HCT116 (cell line): ENCODE measurements around the gene ASAP2. TPM values are rescaled to one million over a fixed set of nuclear protein-coding genes. Genes with fewer than 3 reads are reported as not detected.

Source experiments
- ATAC-seq: fragments of 200-7000 bp; cut with Tn5 transposase; 2 replicates; pipeline ENCODE4 v1.9.1; 2020; ENCODE audit warnings: mild to moderate bottlenecking, moderate library complexity
- BruUV-seq: library from RNA; stranded (reverse); fragments of 400-500 nt; replicated peaks from 2 replicates; lab custom pipeline; 2021; lab: Mats Ljungman, UMichigan
- CTCF ChIA-PET: fragments of 300-600 bp; sonication (Branson Sonifier 250); formaldehyde crosslinking; loops from one replicate; lab custom pipeline; 2021; ENCODE audit warnings: antibody characterized with exemption; lab: Charles Lee
- POLR2A ChIA-PET: fragments of 300-600, 350-600 bp; sonication (Branson Sonifier 250); formaldehyde crosslinking; loops from one replicate; lab custom pipeline; 2021; ENCODE audit warnings: antibody characterized with exemption; lab: Charles Lee
- RAD21 ChIA-PET, 2 experiments: fragments of 300-600 bp; sonication (Branson Sonifier 250); formaldehyde crosslinking; loops; one replicate each; lab custom pipeline; 2023; ENCODE audit warnings: low total read pairs in 2 of 2; ENCODE audit not compliant: uncharacterized antibody in 2 of 2, unreplicated experiment in 2 of 2, low non-redundant PET in 1 of 2; lab: Charles Lee
- DNase-seq: peaks from one replicate; pipeline ENCODE4 v3.0.0-alpha.2; 2010; ENCODE audit warnings: low read depth, low spot score
- H2AFZ ChIP-seq: fragments of 200-600 bp; shearing (Covaris generic), sonication (generic); 2 replicates; pipeline ENCODE4 v1.6.1; 2017; ENCODE audit warnings: low read depth, mixed run types, mixed read lengths, antibody characterized with exemption, low read length; ENCODE audit not compliant: poor library complexity, severe bottlenecking
- H3K27ac ChIP-seq: 2 replicates; pipeline ENCODE4 v1.5.1; 2012; ENCODE audit warnings: low read depth, low read length
- H3K27me3 ChIP-seq: fragments of 200-600 bp; sonication (generic); 2 replicates; pipeline ENCODE4 v1.6.1; 2016; ENCODE audit warnings: mixed run types, low read length, mixed read lengths; ENCODE audit not compliant: insufficient read depth
- H3K36me3 ChIP-seq, 2 experiments: fragments of 200-500 bp in 1 of 2; fragments of 200-600 bp in 1 of 2; sonication (Bioruptor generic) in 1 of 2; sonication (generic) in 1 of 2; 2 replicates each; pipeline versions ENCODE4 v1.5.1 to v1.6.1; 2014 to 2016; ENCODE audit warnings: low read length in 2 of 2, inconsistent platforms in 1 of 2, mixed read lengths in 1 of 2, mixed run types in 1 of 2; ENCODE audit not compliant: insufficient read depth in 2 of 2, control insufficient read depth in 1 of 2
- H3K4me1 ChIP-seq, 2 experiments: fragments of 200-600 bp in 1 of 2; sonication (generic) in 1 of 2; 2 replicates each; pipeline versions ENCODE4 v1.5.1 to v1.6.1; 2012 to 2017; ENCODE audit warnings: low read length in 2 of 2, inconsistent platforms in 1 of 2, mild to moderate bottlenecking in 1 of 2, mixed read lengths in 1 of 2, mixed run types in 1 of 2, moderate library complexity in 1 of 2; ENCODE audit not compliant: insufficient read depth in 2 of 2, control insufficient read depth in 1 of 2
- H3K4me2 ChIP-seq: fragments of 200-600 bp; sonication (generic); 2 replicates; pipeline ENCODE4 v1.6.1; 2017; ENCODE audit warnings: mixed run types, low read length, mixed read lengths
- H3K4me3 ChIP-seq, 2 experiments: fragments of 200-600 bp in 1 of 2; sonication (generic) in 1 of 2; replicated peaks in 1 of 2; 2 replicates each; pipeline ENCODE4 v1.5.1; 2011 to 2016; ENCODE audit warnings: low read length in 2 of 2, control low read depth in 1 of 2, low read depth in 1 of 2, mild to moderate bottlenecking in 1 of 2, mixed read lengths in 1 of 2, mixed run types in 1 of 2
- H3K79me2 ChIP-seq: fragments of 200-600 bp; sonication (generic); 2 replicates; pipeline ENCODE4 v1.6.1; 2017; ENCODE audit warnings: mild to moderate bottlenecking, mixed run types, low read length, moderate library complexity, mixed read lengths; ENCODE audit not compliant: insufficient read depth
- H3K9ac ChIP-seq: fragments of 200-600 bp; sonication (generic); 2 replicates; pipeline ENCODE4 v1.6.1; 2016; ENCODE audit warnings: low read length, mixed read lengths
- H3K9me2 ChIP-seq: fragments of 200-600 bp; sonication (generic), shearing (Covaris generic); 2 replicates; pipeline ENCODE4 v1.6.1; 2017; ENCODE audit warnings: mixed run types, mild to moderate bottlenecking, moderate library complexity; ENCODE audit not compliant: insufficient read depth
- H3K9me3 ChIP-seq, 2 experiments: fragments of 200-500 bp in 1 of 2; fragments of 200-600 bp in 1 of 2; sonication (Bioruptor generic) in 1 of 2; sonication (generic) in 1 of 2; 2 replicates each; pipeline ENCODE4 v1.6.1; 2014 to 2017; ENCODE audit warnings: low read length in 2 of 2, mixed read lengths in 2 of 2, inconsistent platforms in 1 of 2, low read depth in 1 of 2, mild to moderate bottlenecking in 1 of 2, mixed run types in 1 of 2, moderate library complexity in 1 of 2; ENCODE audit not compliant: control insufficient read depth in 1 of 2, insufficient read depth in 1 of 2
- H4K20me1 ChIP-seq: fragments of 200-600 bp; sonication (generic), shearing (Covaris generic); 2 replicates; pipeline ENCODE4 v1.6.1; 2017; ENCODE audit warnings: mixed run types, mild to moderate bottlenecking, moderate library complexity; ENCODE audit not compliant: insufficient read depth
- ATF3 ChIP-seq: IDR thresholded peaks from 2 replicates; pipeline ENCODE4 v1.6.1; 2012
- CBX3 ChIP-seq: IDR thresholded peaks from 2 replicates; pipeline ENCODE4 v1.6.1; 2012; ENCODE audit warnings: low read depth
- CEBPB ChIP-seq: IDR thresholded peaks from 2 replicates; pipeline ENCODE4 v1.6.1; 2012; ENCODE audit warnings: low read depth
- CTCF ChIP-seq, 3 experiments: fragments of 200-600 bp in 1 of 3; sonication (generic) in 1 of 3; IDR thresholded peaks in 2 of 3; conservative IDR thresholded peaks in 1 of 3; 2 replicates each; pipeline ENCODE4 v1.5.1; 2012 to 2017; ENCODE audit warnings: low read depth in 2 of 3, low read length in 2 of 3, antibody characterized with exemption in 1 of 3, borderline replicate concordance in 1 of 3, control low read depth in 1 of 3, mild to moderate bottlenecking in 1 of 3, mixed read lengths in 1 of 3, mixed run types in 1 of 3, moderate library complexity in 1 of 3; ENCODE audit not compliant: insufficient read depth in 1 of 3
- EZH2phosphoT487 ChIP-seq: fragments of 200-600 bp; IDR thresholded peaks from 2 replicates; pipeline ENCODE4 v1.6.1; 2018; ENCODE audit warnings: antibody characterized with exemption, borderline replicate concordance
- JUND ChIP-seq: IDR thresholded peaks from 2 replicates; pipeline ENCODE4 v1.6.1; 2012
- RAD21 ChIP-seq: IDR thresholded peaks from 2 replicates; pipeline ENCODE4 v1.6.1; 2012; ENCODE audit warnings: low read depth, mild to moderate bottlenecking
- REST ChIP-seq: IDR thresholded peaks from 2 replicates; pipeline ENCODE4 v1.6.1; 2012; ENCODE audit warnings: low read depth
- SIN3A ChIP-seq: IDR thresholded peaks from 2 replicates; pipeline ENCODE4 v1.6.1; 2012; ENCODE audit warnings: low read depth
- SP1 ChIP-seq: IDR thresholded peaks from 2 replicates; pipeline ENCODE4 v1.6.1; 2012; ENCODE audit warnings: low read depth
- SRF ChIP-seq: IDR thresholded peaks from 2 replicates; pipeline ENCODE4 v1.6.1; 2012; ENCODE audit warnings: low read depth
- ZBTB33 ChIP-seq: IDR thresholded peaks from 2 replicates; pipeline ENCODE4 v1.6.1; 2011; ENCODE audit warnings: mild to moderate bottlenecking, low read length, moderate library complexity; ENCODE audit not compliant: insufficient replicate concordance; ENCODE audit errors: extremely low read depth
- ZNF274 ChIP-seq: fragments of 200-500 bp; sonication (Bioruptor generic); IDR thresholded peaks from 2 replicates; pipeline ENCODE4 v1.6.1; 2014; ENCODE audit warnings: mild to moderate bottlenecking, low read depth, low read length, inconsistent platforms
- intact Hi-C: fragments of 100-400 bp; cut with micrococcal nuclease; formaldehyde crosslinking; loops from 2 replicates; pipeline ENCODE4 v1.10.0; 2022
- total RNA-seq: library from RNA; stranded (reverse); gene quantifications from one replicate; pipeline ENCODE4 v1.2.1, GENCODE V29; 2021; ENCODE audit not compliant: unreplicated experiment

The ASAP2 gene
- total RNA-seq, 1 experiment from 2014 or later = 16.5 TPM

GRCh38 chr2:9418746-9419145, 212.1 kb downstream of the ASAP2 start:
- no peak overlapping the region for H2AFZ ChIP-seq
- H4K20me1 ChIP-seq = no peaks in the 10 kb centered on the region
- intact Hi-C loops = no loop called here
- CTCF ChIA-PET = no interaction called here
- BruUV-seq = no TSS peak
- RAD21 ChIA-PET = no interaction called here
- no peak for DNase-seq
- peaks cover 0 to 2% of the 10 kb centered on the region in 2 experiments; a peak in 1 of 4 replicates for H3K36me3 ChIP-seq
- no peak overlapping the region for H3K9ac ChIP-seq
- ATAC-seq = no peak
- no peak for TF ChIP-seq EZH2phosphoT487
- TF ChIP-seq CBX3 = no peak
- no peak for TF ChIP-seq ZNF274
- TF ChIP-seq SRF = no peak
- no peak for TF ChIP-seq CEBPB
- TF ChIP-seq CTCF (IDR thresholded peaks at IDR 0.05 in 2 of 3, conservative IDR thresholded peaks at IDR 0.05 in 1 of 3; ENCODE audit: borderline replicate concordance in 1 of 3, insufficient read depth in 1 of 3, low read depth in 2 of 3, low read length in 2 of 3) = no peak
- no peaks in the 10 kb centered on the region for H3K27me3 ChIP-seq
- no peak overlapping the region for H3K4me3 ChIP-seq
- H3K27ac ChIP-seq = no peak overlapping the region
- POLR2A ChIA-PET = no interaction called here
- H3K9me3 ChIP-seq = no peaks in the 10 kb centered on the region
- no peak overlapping the region for H3K4me2 ChIP-seq
- H3K79me2 ChIP-seq = peaks cover 54% of the 10 kb centered on the region
- H3K9me2 ChIP-seq = no peaks in the 10 kb centered on the region
- peaks cover 5 to 11% of the 10 kb centered on the region in 2 experiments; a peak in 3 of 4 replicates for H3K4me1 ChIP-seq

- H4K20me1 ChIP-seq = no peaks in the 10 kb centered on the region
- DNase-seq (no peak), ATAC-seq (no peak)
- ChIA-PET RAD21 (no interaction called here), POLR2A (no interaction called here), CTCF (no interaction called here)
- peaks cover 0 to 2% of the 10 kb centered on the region in 2 experiments; a peak in 1 of 4 replicates for H3K36me3 ChIP-seq
- intact Hi-C loops = no loop called here
- H3K4me1 ChIP-seq = peaks cover 7 to 15% of the 10 kb centered on the region in 2 experiments; a peak in 3 of 4 replicates
- no peak overlapping the region for H2AFZ ChIP-seq
- H3K27ac ChIP-seq = no peak overlapping the region
- H3K27me3 ChIP-seq = no peaks in the 10 kb centered on the region
- no peak overlapping the region for H3K4me3 ChIP-seq
- H3K9me3 ChIP-seq = no peaks in the 10 kb centered on the region
- H3K9me2 ChIP-seq = no peaks in the 10 kb centered on the region
- no peak overlapping the region for H3K4me2 ChIP-seq
- no TSS peak for BruUV-seq
- H3K79me2 ChIP-seq = peaks cover 62% of the 10 kb centered on the region
- H3K9ac ChIP-seq = no peak overlapping the region
- TF ChIP-seq SP1 (no peak), ATF3 (no peak), JUND (no peak), REST (no peak), RAD21 (no peak), SIN3A (no peak), ZBTB33 (no peak)
These were observed 212.9 kb downstream of the ASAP2 start for GRCh38 chr2:9419541-9419940.
